Retinal pigment epithelial cell (primary cell): ENCODE results near the gene KIAA1328.

Experiments used
- DNase-seq: peaks from one replicate; pipeline ENCODE4 v3.0.0-alpha.2; 2010; ENCODE audit warnings: low read depth
- H3K4me3 ChIP-seq: 2 replicates; pipeline ENCODE4 v1.5.1; 2011; ENCODE audit warnings: mild to moderate bottlenecking, low read length, control low read depth, moderate library complexity
- TF ChIP-seq, protein P1 (sequence below): conservative IDR thresholded peaks from 2 replicates; pipeline ENCODE4 v1.5.1; 2011; ENCODE audit warnings: low read depth, low read length, control low read depth, inconsistent platforms

Gene KIAA1328

DNA sequence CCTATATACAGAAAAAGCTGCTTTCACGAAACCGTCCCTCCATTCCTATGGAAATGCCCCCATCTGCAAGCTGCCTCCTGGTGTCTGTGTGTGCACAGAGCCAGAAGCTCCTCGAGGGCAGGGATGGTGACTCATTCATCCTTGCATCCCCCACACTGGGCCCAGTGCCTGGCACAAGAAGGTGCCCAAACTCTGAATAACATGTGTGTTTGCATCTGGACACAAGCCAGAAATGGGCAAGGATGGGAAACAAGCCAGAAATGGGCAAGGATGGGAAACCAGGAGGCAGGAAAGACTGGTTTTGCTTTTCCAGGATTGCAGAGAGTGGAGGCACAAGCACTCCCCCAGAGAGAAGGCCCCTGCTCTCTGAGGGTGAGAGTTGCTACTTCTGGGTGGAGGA lies 422.8 kb downstream of the KIAA1328 start:
- TF ChIP-seq, protein P1, sequence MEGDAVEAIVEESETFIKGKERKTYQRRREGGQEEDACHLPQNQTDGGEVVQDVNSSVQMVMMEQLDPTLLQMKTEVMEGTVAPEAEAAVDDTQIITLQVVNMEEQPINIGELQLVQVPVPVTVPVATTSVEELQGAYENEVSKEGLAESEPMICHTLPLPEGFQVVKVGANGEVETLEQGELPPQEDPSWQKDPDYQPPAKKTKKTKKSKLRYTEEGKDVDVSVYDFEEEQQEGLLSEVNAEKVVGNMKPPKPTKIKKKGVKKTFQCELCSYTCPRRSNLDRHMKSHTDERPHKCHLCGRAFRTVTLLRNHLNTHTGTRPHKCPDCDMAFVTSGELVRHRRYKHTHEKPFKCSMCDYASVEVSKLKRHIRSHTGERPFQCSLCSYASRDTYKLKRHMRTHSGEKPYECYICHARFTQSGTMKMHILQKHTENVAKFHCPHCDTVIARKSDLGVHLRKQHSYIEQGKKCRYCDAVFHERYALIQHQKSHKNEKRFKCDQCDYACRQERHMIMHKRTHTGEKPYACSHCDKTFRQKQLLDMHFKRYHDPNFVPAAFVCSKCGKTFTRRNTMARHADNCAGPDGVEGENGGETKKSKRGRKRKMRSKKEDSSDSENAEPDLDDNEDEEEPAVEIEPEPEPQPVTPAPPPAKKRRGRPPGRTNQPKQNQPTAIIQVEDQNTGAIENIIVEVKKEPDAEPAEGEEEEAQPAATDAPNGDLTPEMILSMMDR = no peak
- no peak for DNase-seq
- H3K4me3 ChIP-seq = no peak overlapping the region

DNA sequence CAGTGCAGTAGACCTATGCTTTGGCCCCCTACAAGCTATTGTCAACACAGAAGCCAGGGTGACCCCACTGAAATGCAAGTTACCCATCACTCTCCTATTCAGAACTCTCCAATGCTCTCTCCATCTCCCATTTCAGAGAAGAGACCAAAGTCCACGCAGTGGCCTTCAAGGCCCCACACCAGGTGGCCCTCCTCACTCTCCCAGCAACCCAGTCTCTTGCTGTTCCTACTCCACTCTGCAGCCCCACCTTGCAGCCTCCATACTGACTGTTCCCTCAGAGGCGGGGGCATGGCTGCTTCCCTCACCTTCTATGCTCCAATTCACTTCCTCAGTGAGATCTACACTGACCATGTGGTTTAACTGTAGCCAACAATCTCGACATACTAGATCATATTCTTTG lies 423.4 kb downstream of the KIAA1328 start:
- no peak overlapping the region for H3K4me3 ChIP-seq
- TF ChIP-seq, protein P1 = no peak
- DNase-seq = no peak

DNA sequence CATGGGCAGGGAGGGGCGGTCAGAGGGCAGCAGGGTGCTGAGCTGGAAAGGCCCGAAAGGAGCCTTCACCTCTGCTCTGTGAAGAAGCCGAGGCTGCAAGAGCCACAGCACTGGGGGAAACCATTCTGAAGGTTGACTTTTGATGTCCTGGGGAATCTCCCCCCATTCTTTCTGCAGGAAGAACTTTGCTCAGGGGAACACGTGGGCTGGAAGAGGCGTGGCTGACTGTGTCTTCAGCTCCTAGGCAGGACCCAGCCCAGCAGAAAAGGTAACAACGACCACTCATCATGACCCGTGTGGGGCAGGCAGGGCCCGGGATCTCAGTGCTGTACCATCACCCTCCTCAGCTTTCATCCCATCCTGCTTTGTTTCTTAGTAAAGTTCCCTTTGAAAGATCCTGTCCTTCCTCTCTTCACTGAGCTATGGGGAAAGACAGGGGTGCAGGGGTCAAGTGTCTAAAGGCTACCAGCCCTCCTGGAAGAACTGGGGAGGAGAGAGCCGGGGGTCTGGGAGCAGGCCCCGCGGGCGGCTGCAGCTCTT lies 424.0 kb downstream of the KIAA1328 start:
- no peak for DNase-seq
- H3K4me3 ChIP-seq = peak overlapping the region; percentile 51
- TF ChIP-seq, protein P1 = no peak

DNA sequence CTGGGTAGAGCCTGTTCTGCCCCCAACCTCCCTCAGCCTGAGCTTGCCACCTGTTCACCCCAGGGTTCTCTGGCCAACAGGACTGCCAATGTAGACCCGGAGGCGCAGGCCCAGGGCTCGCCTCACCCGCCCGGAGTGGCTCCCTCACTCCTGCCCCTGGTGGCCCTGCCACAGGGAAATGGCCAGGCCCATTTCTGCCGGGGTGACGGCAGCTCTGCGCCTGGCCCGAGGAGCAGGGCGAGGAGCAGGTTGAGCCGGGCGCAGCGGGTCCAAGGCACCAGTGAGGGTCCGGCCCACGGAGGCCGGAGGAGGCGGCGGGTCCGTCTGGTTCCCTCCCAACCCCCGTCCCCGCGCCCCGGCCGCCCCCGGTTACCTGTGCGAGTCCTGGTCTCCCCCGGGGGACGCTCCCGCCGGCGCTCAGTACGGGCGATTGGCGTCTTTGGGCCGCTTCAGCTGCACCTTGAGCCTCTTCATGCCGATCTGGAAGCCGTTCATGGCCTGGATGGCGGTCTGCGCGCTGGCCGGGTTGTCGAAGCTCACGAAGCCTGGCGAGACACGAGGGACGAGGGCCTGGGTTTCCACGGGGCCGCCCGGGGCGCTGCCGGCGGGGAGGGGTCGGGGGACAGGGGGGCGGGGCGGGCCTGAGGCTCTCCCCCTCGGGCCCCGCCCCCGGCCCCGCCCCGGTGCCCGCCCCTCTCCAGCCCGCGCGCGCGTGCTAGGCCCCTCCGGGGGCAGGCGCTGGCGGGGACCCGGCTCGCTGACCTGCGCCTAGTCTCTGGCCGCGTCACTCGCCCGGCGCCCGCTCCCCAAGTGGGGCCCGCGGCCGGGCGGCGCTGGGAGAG lies 424.7 kb downstream of the KIAA1328 start:
- DNase-seq = no peak
- TF ChIP-seq, protein P1 = peak; percentile 16
- H3K4me3 ChIP-seq = peak overlapping the region; percentile 51

DNA sequence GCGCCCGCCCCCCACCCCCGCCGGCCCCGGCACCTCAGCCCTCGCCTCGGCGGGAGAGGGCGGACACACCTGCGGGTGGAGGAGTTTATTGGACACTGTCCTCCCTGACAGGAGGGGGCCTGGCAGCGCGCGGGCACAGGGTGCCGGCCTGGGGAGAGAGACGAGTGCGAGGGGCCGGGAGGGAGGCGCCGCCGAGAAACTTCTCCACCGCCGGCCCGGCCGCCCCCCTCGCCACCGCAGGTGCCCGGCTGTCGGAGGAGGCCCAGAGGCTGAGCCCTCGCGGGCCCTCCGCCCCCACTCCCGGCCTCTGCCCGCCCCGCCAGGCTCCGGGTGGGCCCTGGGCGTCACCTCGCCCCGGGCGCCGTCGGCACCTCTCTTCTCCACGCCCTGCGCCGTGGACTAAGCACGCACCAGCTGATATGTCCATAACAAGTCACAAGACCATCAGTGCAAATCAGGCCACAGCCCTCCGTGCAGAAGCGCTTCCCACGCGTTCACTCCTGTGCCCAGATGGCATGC lies 425.4 kb downstream of the KIAA1328 start:
- peak overlapping the region; percentile 37 for H3K4me3 ChIP-seq
- TF ChIP-seq, protein P1 = no peak
- DNase-seq = no peak

DNA sequence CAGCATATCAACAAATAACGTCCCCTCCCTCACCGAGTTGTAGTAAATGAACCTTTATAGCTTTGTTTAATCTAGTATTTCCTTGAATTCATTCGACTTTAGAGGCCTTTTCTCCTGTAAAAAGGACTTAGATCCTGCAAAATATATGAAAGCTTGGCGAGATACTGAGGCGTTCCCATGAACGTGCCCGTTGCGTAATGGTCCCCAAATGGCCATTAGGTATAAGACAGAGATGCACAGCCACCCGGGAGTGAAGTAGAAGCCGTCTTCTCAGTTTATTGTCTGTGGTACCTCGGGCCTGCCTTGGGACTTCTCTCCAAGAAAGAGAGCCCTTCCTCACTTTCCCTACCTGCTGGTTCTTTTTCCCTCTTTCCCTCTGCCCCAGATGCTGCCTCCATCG lies 426.0 kb downstream of the KIAA1328 start:
- TF ChIP-seq, protein P1 = no peak
- H3K4me3 ChIP-seq = no peak overlapping the region
- DNase-seq = no peak

DNA sequence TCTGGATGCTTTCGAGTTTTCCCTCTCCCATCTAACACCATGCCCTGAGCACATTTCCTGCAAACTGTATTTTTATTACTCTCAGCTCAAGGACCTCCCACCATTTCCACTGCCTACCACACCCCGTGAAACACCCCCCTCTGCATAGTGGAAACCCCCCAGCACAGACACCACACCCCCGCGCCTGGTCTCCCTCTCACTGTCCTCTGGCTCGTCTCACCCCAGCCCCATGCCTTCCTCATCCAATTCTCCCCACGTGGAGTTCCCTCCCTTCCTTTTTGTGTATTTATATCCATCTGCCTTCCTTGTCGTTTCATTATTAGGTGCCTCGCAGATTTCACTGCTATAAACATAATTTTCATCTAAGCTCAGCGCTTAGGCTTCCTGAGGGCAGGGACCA lies 429.2 kb downstream of the KIAA1328 start:
- no peak overlapping the region for H3K4me3 ChIP-seq
- TF ChIP-seq, protein P1 = no peak
- DNase-seq = no peak
